ENCODE measurements around the gene ZNF837.
"Not testable (repeated sequence)": the region's sequence is repeated elsewhere in the genome, so short reads cannot be mapped to it uniquely, and the experiment has no call there.

ZNF837 gene

DNA sequence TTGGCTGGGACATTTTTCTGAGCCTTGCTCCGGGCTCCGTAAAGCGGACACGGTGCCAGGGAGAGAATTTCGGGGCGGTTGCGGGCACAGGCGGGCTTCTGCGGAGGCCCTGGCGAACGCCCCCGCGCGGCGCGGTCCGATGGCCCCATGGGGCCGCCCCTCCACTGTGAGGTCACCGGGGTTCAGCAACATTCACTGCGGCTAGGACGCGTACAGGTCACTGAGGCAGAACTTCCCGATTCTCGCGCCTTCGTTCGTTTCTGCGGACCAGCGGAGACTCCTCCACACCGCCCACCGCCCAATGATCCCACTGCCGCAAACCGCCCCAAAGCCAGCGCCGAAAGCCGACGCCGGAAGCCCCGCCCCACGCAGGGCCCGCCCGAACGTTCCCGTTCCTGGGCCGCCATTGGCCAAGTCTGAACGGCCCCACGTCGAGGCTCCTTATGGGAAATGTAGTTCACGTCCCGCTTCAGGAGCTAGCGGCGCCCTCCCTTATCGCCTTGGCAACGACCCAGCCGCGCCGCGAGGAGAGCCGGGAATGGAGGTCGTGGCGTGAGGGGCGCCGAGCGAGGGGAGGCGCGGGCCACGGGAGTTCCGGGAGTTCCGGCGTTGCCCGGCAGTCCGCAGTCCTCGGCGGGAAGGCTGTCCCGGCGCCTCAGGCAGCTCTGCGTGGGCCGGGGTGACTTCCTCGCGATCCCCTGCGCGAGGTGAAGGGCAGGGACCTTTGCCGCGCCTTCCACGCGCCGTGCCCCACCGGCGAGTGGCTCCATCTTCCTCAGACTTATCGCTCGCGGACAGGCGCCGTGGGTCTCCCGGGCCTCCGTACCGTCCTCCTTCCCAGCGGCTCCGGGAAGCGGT, 27.6 kb upstream of the ZNF837 start, which contains the start of gene ZNF584:
Gene ZNF584 (plus strand): TSS at position 498 of the 858 bp plus-strand sequence. CDS start 499 bp downstream, outside the sequence.
- peak; percentile 74 for DNase-seq (ENCODE audit: low read depth)
- H3K4me3 ChIP-seq (ENCODE audit: low read length) = peak within 1 kb of the TSS; percentile 88
- TF ChIP-seq, protein P1, sequence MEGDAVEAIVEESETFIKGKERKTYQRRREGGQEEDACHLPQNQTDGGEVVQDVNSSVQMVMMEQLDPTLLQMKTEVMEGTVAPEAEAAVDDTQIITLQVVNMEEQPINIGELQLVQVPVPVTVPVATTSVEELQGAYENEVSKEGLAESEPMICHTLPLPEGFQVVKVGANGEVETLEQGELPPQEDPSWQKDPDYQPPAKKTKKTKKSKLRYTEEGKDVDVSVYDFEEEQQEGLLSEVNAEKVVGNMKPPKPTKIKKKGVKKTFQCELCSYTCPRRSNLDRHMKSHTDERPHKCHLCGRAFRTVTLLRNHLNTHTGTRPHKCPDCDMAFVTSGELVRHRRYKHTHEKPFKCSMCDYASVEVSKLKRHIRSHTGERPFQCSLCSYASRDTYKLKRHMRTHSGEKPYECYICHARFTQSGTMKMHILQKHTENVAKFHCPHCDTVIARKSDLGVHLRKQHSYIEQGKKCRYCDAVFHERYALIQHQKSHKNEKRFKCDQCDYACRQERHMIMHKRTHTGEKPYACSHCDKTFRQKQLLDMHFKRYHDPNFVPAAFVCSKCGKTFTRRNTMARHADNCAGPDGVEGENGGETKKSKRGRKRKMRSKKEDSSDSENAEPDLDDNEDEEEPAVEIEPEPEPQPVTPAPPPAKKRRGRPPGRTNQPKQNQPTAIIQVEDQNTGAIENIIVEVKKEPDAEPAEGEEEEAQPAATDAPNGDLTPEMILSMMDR (conservative IDR thresholded peaks at IDR 0.05; ENCODE audit: low read depth, low read length) = peak; percentile 13

DNA sequence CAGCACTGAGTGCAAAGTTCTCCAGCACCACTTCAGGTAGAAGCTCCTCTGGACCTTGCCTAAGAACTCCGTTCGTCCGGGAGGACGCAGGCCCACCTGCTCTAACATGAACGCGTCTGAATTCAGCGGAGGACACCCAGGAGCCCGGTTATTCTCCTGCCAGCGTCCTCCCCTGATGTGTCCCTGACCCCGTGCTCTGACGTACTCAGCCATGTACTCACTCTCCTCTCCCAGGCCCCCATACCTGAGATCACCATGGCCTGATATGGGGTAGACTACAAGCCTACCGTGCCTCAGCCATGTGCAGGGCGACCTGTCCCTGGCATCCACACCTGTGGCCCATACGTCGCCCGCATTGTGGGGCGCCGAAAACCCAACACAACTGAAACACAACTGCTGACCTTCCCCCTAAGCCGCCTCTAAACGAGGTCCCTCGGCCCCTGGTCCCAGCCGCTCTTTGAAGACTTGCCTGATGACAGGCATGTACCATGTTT, 26.9 kb upstream of the ZNF837 start:
- H3K4me3 ChIP-seq (ENCODE audit: low read length) = peak overlapping the region; percentile 88
- DNase-seq (ENCODE audit: low read depth) = no peak
- TF ChIP-seq, protein P1 (conservative IDR thresholded peaks at IDR 0.05; ENCODE audit: low read depth, low read length) = no peak

DNA sequence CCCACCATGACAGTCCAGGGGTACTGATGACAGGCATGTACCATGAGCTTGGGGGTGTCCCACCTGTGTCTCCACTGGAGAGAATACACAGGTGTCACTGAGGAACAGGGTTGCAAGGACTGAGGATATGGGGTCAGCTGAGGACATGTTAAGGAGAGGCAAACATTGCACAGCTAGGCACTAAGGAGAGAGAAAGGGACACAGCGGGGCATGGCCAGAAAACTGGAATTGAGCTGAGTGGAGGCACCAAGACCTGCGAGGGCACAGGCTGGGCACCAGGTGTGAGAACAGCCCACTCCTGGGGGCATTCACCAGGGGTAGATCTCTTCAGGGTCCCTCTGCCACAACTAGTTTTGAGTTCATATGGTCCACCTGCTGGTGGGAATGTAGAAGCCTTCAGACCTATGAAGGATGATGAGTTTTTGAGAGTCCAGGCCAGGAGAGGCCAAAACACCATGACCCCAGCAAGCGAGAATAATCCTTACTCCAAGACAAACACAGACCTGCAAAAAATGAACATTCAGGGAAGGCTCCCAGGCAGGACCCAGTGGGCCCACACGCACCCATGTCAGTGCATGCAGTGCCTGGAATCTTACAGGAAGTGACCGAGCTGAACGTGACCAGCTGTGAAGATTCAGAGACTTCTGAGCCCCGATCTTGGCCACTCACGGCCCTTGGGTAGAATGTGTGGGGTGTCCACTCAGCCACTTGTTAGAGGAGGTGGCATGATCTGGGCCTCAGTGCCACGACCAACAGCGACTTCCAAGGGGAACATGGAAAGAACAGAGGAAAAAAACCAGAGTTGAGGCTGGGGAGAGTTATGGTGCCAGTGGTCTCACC, 26.2 kb upstream of the ZNF837 start:
- TF ChIP-seq, protein P1 (conservative IDR thresholded peaks at IDR 0.05; ENCODE audit: low read depth, low read length) = peak; percentile 46
- DNase-seq (ENCODE audit: low read depth) = no peak
- peak overlapping the region; percentile 88 for H3K4me3 ChIP-seq (ENCODE audit: low read length)

DNA sequence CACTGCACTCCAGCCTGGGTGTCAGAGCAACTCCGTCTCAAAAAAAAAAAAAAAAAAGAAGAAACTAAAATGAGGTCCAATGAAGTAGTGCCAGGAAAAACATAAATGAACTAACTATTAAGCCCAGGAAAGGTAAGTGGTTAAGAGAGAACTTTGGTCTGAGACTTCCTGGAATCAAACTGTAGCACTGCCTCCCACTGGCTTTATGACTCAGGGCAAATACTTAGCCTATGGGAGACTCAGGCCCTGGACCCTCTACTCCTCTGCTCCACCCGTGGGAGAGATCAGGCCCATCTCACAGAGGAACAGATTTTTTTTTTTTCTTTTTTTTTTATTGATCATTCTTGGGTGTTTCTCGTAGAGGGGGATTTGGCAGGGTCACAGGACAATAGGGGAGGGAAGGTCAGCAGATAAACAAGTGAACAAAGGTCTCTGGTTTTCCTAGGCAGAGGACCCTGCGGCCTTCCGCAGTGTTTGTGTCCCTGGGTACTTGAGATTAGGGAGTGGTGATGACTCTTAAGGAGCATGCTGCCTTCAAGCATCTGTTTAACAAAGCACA, 23.2 kb upstream of the ZNF837 start:
- DNase-seq (ENCODE audit: low read depth); H3K4me3 ChIP-seq (ENCODE audit: low read length): not testable (repeated sequence)

DNA sequence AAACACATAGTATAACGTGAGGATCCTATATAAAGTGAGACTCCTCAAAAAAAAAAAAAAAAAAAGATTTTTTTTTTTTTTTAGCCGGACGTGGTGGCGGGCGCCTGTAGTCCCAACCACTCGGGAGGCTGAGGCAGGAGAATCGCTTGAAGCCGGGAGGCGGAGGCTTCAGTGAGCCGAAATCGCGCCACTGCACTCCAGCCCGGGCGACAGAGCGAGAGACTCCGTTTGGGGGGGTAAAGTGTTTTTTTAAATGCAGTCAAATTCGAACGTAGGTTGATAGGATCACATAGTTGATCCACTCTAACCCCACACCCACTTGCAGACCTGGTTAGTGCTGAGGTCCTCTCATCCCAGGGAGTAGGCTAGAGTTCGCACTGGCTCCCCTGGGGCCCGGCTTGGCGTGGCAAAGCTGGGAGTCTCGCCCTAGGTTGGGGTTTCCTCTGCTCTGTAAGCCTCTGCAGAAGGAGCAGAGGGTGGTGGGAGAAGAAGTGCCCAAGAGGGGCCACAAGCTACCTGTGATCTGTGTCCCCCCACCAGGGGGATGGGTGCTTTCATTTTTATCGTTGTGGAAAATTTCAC, 21.1 kb upstream of the ZNF837 start:
- no peak for DNase-seq (ENCODE audit: low read depth)
- peak overlapping the region; percentile 76 for H3K4me3 ChIP-seq (ENCODE audit: low read length)
- TF ChIP-seq, protein P1 (conservative IDR thresholded peaks at IDR 0.05; ENCODE audit: low read depth, low read length) = no peak

DNA sequence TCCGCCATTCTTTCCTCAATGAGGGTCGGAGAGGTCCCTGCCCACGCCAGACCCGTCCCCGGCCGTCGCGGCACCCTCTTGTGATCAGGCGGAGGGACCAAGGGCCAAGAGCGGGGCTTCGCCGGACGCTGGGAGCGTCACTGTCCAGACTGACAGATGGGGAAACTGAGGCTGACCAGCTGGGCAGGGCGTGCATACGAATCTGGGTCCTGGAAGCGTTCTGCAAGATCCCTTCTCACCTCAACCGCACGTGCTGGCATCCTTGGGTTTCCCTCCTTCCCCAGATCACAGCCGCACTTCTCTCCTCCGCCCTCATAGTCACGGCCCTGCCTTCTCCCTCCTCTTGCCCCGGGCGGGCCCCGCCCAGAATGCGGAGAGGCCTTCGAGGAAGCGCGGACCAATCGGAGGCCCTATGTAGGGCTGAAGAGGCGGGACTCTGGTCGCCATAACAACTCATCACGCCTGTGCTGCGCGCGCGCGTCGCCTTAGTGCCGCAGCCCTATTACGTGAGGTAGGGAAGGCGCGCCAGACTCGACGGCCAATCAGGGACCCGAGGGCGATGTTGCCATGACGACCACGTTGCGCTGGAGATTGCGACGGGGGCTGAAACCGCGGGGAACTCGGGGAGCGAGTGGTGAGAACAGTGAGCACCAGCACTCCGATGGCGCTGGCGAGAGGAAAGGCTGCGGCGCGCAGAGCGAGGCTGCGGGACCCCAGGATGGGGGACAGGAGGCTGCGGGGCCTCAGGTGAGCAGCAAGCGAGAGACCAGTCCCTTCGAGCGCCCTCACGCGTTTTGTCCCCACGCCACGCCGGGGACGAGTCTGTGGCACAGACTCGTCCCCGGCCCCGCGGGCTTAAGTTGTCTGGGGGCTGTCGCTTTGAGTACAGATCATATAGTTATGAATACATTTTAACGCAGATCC, 20.3 kb upstream of the ZNF837 start:
- peak; percentile 97 for DNase-seq (ENCODE audit: low read depth)
- TF ChIP-seq, protein P1 (conservative IDR thresholded peaks at IDR 0.05; ENCODE audit: low read depth, low read length) = peak; percentile 2
- peak overlapping the region; percentile 76 for H3K4me3 ChIP-seq (ENCODE audit: low read length)

Data from retinal pigment epithelial cell (primary cell).